ENCODE results near the gene STPG4. TPM values are rescaled to one million over a fixed set of nuclear protein-coding genes. Genes with fewer than 3 reads are reported as not detected.

The STPG4 gene
- not detected in 2 replicates for total RNA-seq

GRCh38 chr2:47155091-47155876 is at the start of gene STPG4:
STPG4 (minus strand) TSS chr2:47155308; CDS start chr2:47155251, 57 bp downstream.

Other genes starting within 250 kb of the STPG4 start
- 93.4 and 114 TPM in 2 replicates for gene MCFD2, start 239.5 kb downstream of the STPG4 start, total RNA-seq
- 14.0 and 19.8 TPM in 2 replicates for gene TTC7A, start 214.1 kb downstream of the STPG4 start, total RNA-seq
- 213 and 599 TPM in 2 replicates for gene CALM2, start 21.2 kb upstream of the STPG4 start, total RNA-seq
- 0.43 TPM in 1 of 2 replicates, not detected in the other for gene EPCAM, start 214.0 kb upstream of the STPG4 start, total RNA-seq
- 6.2 and 7.2 TPM in 2 replicates for gene MSH2, start 247.8 kb upstream of the STPG4 start, total RNA-seq

Data from pericardium fibroblast (primary cell).